Subcutaneous abdominal adipose tissue (tissue), 5 donors: ENCODE results near the gene PDE3B.

Experiments
- H3K27ac ChIP-seq: one replicate; pipeline ENCODE4 v1.7.0; 2013; ENCODE audit warnings: low read depth, mild to moderate bottlenecking, inconsistent platforms, low read length, moderate library complexity
- H3K27me3 ChIP-seq, 5 donors: one replicate each; pipeline ENCODE4 v1.7.0; 2013; ENCODE audit warnings: low read length in 5 of 5, inconsistent platforms in 1 of 5; ENCODE audit not compliant: control insufficient read depth in 5 of 5, insufficient read depth in 4 of 5
- H3K36me3 ChIP-seq, 5 donors: one replicate each; pipeline ENCODE4 v1.7.0; 2013; ENCODE audit warnings: low read length in 5 of 5; ENCODE audit not compliant: control insufficient read depth in 5 of 5, insufficient read depth in 5 of 5
- H3K4me1 ChIP-seq, 5 donors: one replicate each; pipeline ENCODE4 v1.7.0; 2013; ENCODE audit warnings: low read length in 5 of 5, mild to moderate bottlenecking in 3 of 5, moderate library complexity in 1 of 5; ENCODE audit not compliant: control insufficient read depth in 5 of 5, insufficient read depth in 5 of 5
- H3K4me3 ChIP-seq, 5 donors: one replicate each; pipeline ENCODE4 v1.7.0; 2013; ENCODE audit warnings: low read length in 5 of 5, low read depth in 1 of 5
- H3K9ac ChIP-seq, 5 donors: one replicate each; pipeline ENCODE4 v1.7.0; 2013; ENCODE audit warnings: low read length in 5 of 5, mild to moderate bottlenecking in 4 of 5, moderate library complexity in 3 of 5
- H3K9me3 ChIP-seq, 5 donors: one replicate each; pipeline ENCODE4 v1.7.0; 2013; ENCODE audit warnings: low read length in 5 of 5; ENCODE audit not compliant: control insufficient read depth in 5 of 5
- donor health status: healthy.
- donor health status: healthy.
- donor health status: healthy.
- donor health status: healthy.
- donor health status: healthy.

Gene PDE3B

GRCh38 chr11:14902650-14903350, 259.2 kb downstream of the PDE3B start:
- H3K9ac ChIP-seq = no peak overlapping the region
- no peaks in the 10 kb centered on the region for H3K9me3 ChIP-seq
- H3K4me1 ChIP-seq = peaks cover 0 to 24% (median 21%) of the 10 kb centered on the region in 5 donors
- H3K4me3 ChIP-seq = no peak overlapping the region
- H3K36me3 ChIP-seq = no peaks in the 10 kb centered on the region
- H3K27me3 ChIP-seq = no peaks in the 10 kb centered on the region
- H3K27ac ChIP-seq = no peak overlapping the region

- peak overlapping the region; percentile 18 for H3K27ac ChIP-seq
- peak overlapping the region; percentile 23 to 91 (median 79) for H3K4me3 ChIP-seq
- H3K36me3 ChIP-seq = no peaks in the 10 kb centered on the region
- H3K4me1 ChIP-seq = peaks cover 0 to 24% (median 21%) of the 10 kb centered on the region in 5 donors
- no peaks in the 10 kb centered on the region for H3K27me3 ChIP-seq
- H3K9me3 ChIP-seq = no peaks in the 10 kb centered on the region
- H3K9ac ChIP-seq = peak overlapping the region; percentile 35 to 85 (median 84)
Measured at GRCh38 chr11:14904745-14905103, 261.1 kb downstream of the PDE3B start.

GRCh38 chr11:14905104-14906033, 261.8 kb downstream of the PDE3B start:
- H3K27ac ChIP-seq = peak overlapping the region; percentile 18
- H3K4me1 ChIP-seq = peaks cover 0 to 24% (median 21%) of the 10 kb centered on the region in 5 donors
- no peaks in the 10 kb centered on the region for H3K36me3 ChIP-seq
- peak overlapping the region; percentile 73 to 91 (median 85) for H3K4me3 ChIP-seq
- no peaks in the 10 kb centered on the region for H3K9me3 ChIP-seq
- no peaks in the 10 kb centered on the region for H3K27me3 ChIP-seq
- peak overlapping the region; percentile 35 to 85 (median 84) for H3K9ac ChIP-seq

GRCh38 chr11:14906578-14906977, 263.0 kb downstream of the PDE3B start:
- Histone ChIP-seq H3K27ac (no peak overlapping the region), H3K9me3 (no peaks in the 10 kb centered on the region), H3K27me3 (no peaks in the 10 kb centered on the region), H3K9ac (no peak overlapping the region), H3K4me3 (no peak overlapping the region), H3K36me3 (no peaks in the 10 kb centered on the region), H3K4me1 (peaks cover 0 to 24% (median 21%) of the 10 kb centered on the region in 5 donors)

- no peaks in the 10 kb centered on the region for H3K36me3 ChIP-seq
- H3K27ac ChIP-seq = no peak overlapping the region
Measured at GRCh38 chr11:14906993-14907392, 263.4 kb downstream of the PDE3B start.

GRCh38 chr11:14907411-14908213, 264.0 kb downstream of the PDE3B start:
- no peaks in the 10 kb centered on the region for H3K9me3 ChIP-seq
- no peaks in the 10 kb centered on the region for H3K36me3 ChIP-seq
- no peaks in the 10 kb centered on the region for H3K27me3 ChIP-seq
- no peak overlapping the region for H3K9ac ChIP-seq
- no peak overlapping the region for H3K27ac ChIP-seq
- peaks cover 0 to 24% (median 21%) of the 10 kb centered on the region in 5 donors for H3K4me1 ChIP-seq
- no peak overlapping the region for H3K4me3 ChIP-seq

More at GRCh38 chr11:14906993-14907392, 263.4 kb downstream of the PDE3B start:
- H3K4me3 ChIP-seq = no peak overlapping the region
- H3K27me3 ChIP-seq = no peaks in the 10 kb centered on the region
- H3K4me1 ChIP-seq = peaks cover 0 to 24% (median 21%) of the 10 kb centered on the region in 5 donors
- no peak overlapping the region for H3K9ac ChIP-seq
- H3K9me3 ChIP-seq = no peaks in the 10 kb centered on the region

GRCh38 chr11:14908214-14908880, 264.7 kb downstream of the PDE3B start:
- no peak overlapping the region for H3K9ac ChIP-seq
- H3K27ac ChIP-seq = no peak overlapping the region

GRCh38 chr11:14914536-14914935, 270.9 kb downstream of the PDE3B start:
- Histone ChIP-seq H3K27ac (no peak overlapping the region), H3K36me3 (no peaks in the 10 kb centered on the region), H3K9me3 (no peaks in the 10 kb centered on the region), H3K27me3 (no peaks in the 10 kb centered on the region), H3K4me1 (no peaks in the 10 kb centered on the region), H3K9ac (no peak overlapping the region), H3K4me3 (no peak overlapping the region)

More at GRCh38 chr11:14908214-14908880, 264.7 kb downstream of the PDE3B start:
- peaks cover 0 to 24% (median 21%) of the 10 kb centered on the region in 5 donors for H3K4me1 ChIP-seq
- H3K36me3 ChIP-seq = no peaks in the 10 kb centered on the region
- no peaks in the 10 kb centered on the region for H3K27me3 ChIP-seq
- no peaks in the 10 kb centered on the region for H3K9me3 ChIP-seq
- H3K4me3 ChIP-seq = no peak overlapping the region

- no peak overlapping the region for H3K9ac ChIP-seq
- H3K36me3 ChIP-seq = no peaks in the 10 kb centered on the region
- H3K27ac ChIP-seq = no peak overlapping the region
- no peak overlapping the region for H3K4me3 ChIP-seq
- H3K4me1 ChIP-seq = no peaks in the 10 kb centered on the region
- no peaks in the 10 kb centered on the region for H3K27me3 ChIP-seq
- no peaks in the 10 kb centered on the region for H3K9me3 ChIP-seq
Measured at GRCh38 chr11:14916403-14916802, 272.8 kb downstream of the PDE3B start.
